Endothelial cell of umbilical vein (primary cell): ENCODE measurements around the gene NACA. TPM values are rescaled to one million over a fixed set of nuclear protein-coding genes. Genes with fewer than 3 reads are reported as not detected.

Source experiments
- BruUV-seq: library from RNA; stranded (reverse); fragments of 400-500 nt; replicated peaks from 2 replicates; lab custom pipeline; 2021; lab: Mats Ljungman, UMichigan
- CTCF ChIA-PET: fragments of 300-600, 350-600 bp; sonication (Branson Sonifier 250); formaldehyde crosslinking; loops from one replicate; lab custom pipeline; 2021; ENCODE audit warnings: antibody characterized with exemption, inconsistent platforms; lab: Charles Lee
- POLR2A ChIA-PET: fragments of 300-600, 350-600 bp; sonication (Branson Sonifier 250); formaldehyde crosslinking; loops from one replicate; lab custom pipeline; 2021; ENCODE audit warnings: antibody characterized with exemption, inconsistent platforms; lab: Charles Lee
- DNase-seq: peaks from one replicate; pipeline ENCODE4 v3.0.0-alpha.2; 2011; ENCODE audit warnings: low read depth, low spot score
- FAIRE-seq: peaks from 2 replicates; lab custom pipeline; 2011; peaks lifted over from hg19 to GRCh38; lab: Jason Lieb, UNC
- H2AFZ ChIP-seq: 2 replicates; pipeline ENCODE4 v1.6.0; 2012; ENCODE audit warnings: low read depth, low read length, control low read depth, inconsistent platforms
- H3K27ac ChIP-seq: 2 replicates; pipeline ENCODE4 v1.5.1; 2011; ENCODE audit warnings: low read depth, mild to moderate bottlenecking, control low read depth, low read length, moderate library complexity; ENCODE audit not compliant: insufficient read depth
- H3K27me3 ChIP-seq, 2 experiments: 2 replicates each; pipeline versions ENCODE4 v1.6.0 to v1.6.1; 2011; ENCODE audit warnings: low read length in 2 of 2, mixed read lengths in 1 of 2; ENCODE audit not compliant: control insufficient read depth in 2 of 2, insufficient read depth in 2 of 2
- H3K36me3 ChIP-seq, 2 experiments: 2 replicates in 1 of 2; 3 replicates in 1 of 2; pipeline ENCODE4 v1.5.1; 2011; ENCODE audit warnings: low read length in 2 of 2, mild to moderate bottlenecking in 1 of 2, moderate library complexity in 1 of 2; ENCODE audit not compliant: control insufficient read depth in 2 of 2, insufficient read depth in 2 of 2; ENCODE audit errors: extremely low read depth in 1 of 2
- H3K4me1 ChIP-seq: 3 replicates; pipeline ENCODE4 v1.5.1; 2011; ENCODE audit warnings: mild to moderate bottlenecking, low read length; ENCODE audit not compliant: control insufficient read depth, insufficient read depth; ENCODE audit errors: extremely low read depth
- H3K4me2 ChIP-seq: 2 replicates; pipeline ENCODE4 v1.6.1; 2011; ENCODE audit warnings: low read length, control low read depth, mixed read lengths; ENCODE audit not compliant: insufficient read depth
- H3K4me3 ChIP-seq, 3 experiments: fragments of 200-600 bp in 1 of 3; sonication (generic), shearing (Covaris generic) in 1 of 3; replicated peaks in 1 of 3; 2 replicates each; pipeline ENCODE4 v1.5.1; 2011 to 2016; ENCODE audit warnings: control low read depth in 3 of 3, low read length in 3 of 3, mild to moderate bottlenecking in 2 of 3, inconsistent platforms in 1 of 3, low read depth in 1 of 3, moderate library complexity in 1 of 3; ENCODE audit not compliant: insufficient read depth in 1 of 3
- H3K79me2 ChIP-seq: 2 replicates; pipeline ENCODE4 v1.6.0; 2012; ENCODE audit warnings: low read length, inconsistent platforms; ENCODE audit not compliant: control insufficient read depth, insufficient read depth
- H3K9ac ChIP-seq: replicated peaks from 2 replicates; pipeline ENCODE3; 2011; ENCODE audit warnings: low read length, control low read depth; ENCODE audit not compliant: insufficient read depth; ENCODE audit errors: extremely low read depth
- H3K9me1 ChIP-seq: replicated peaks from 3 replicates; pipeline ENCODE4 v1.6.0; 2011; ENCODE audit warnings: mild to moderate bottlenecking, low read length; ENCODE audit not compliant: control insufficient read depth, insufficient read depth; ENCODE audit errors: extremely low read depth
- H3K9me3 ChIP-seq: replicated peaks from 2 replicates; pipeline ENCODE4 v1.5.1; 2012; ENCODE audit warnings: low read length, inconsistent platforms; ENCODE audit not compliant: control insufficient read depth, insufficient read depth
- H4K20me1 ChIP-seq: replicated peaks from 2 replicates; pipeline ENCODE3; 2011; ENCODE audit warnings: mild to moderate bottlenecking, low read length; ENCODE audit not compliant: control insufficient read depth, insufficient read depth; ENCODE audit errors: extremely low read depth
- EZH2 ChIP-seq: IDR thresholded peaks from 2 replicates; pipeline ENCODE4 v1.6.1; 2012; ENCODE audit warnings: borderline replicate concordance, low read depth, mild to moderate bottlenecking, moderate library complexity, low read length, inconsistent platforms; ENCODE audit not compliant: severe bottlenecking
- GATA2 ChIP-seq: IDR thresholded peaks from 2 replicates; pipeline ENCODE4 v1.7.0; 2011; ENCODE audit warnings: low read depth, mild to moderate bottlenecking, moderate library complexity, mixed read lengths, low read length; ENCODE audit not compliant: insufficient read length, insufficient read depth
- JUN ChIP-seq: IDR thresholded peaks from 2 replicates; pipeline ENCODE4 v1.6.1; 2011; ENCODE audit warnings: borderline replicate concordance, low read depth; ENCODE audit not compliant: insufficient read length, insufficient read depth
- MYC ChIP-seq: IDR thresholded peaks from one replicate; pipeline ENCODE4 v1.6.1; 2011; ENCODE audit warnings: mild to moderate bottlenecking, low read depth, low read length
- POLR2A ChIP-seq: IDR thresholded peaks from 2 replicates; pipeline ENCODE4 v1.6.1; 2012; ENCODE audit warnings: low read depth, mild to moderate bottlenecking, control low read depth, low read length
- POLR2AphosphoS5 ChIP-seq: IDR thresholded peaks from 2 replicates; pipeline ENCODE4 v1.6.1; 2012; ENCODE audit warnings: low read depth, mild to moderate bottlenecking, control low read depth, low read length, moderate library complexity; ENCODE audit not compliant: insufficient read depth
- dilution Hi-C: fragments of 300-500 bp; cut with MboI; formaldehyde crosslinking; loops from one replicate; pipeline ENCODE4 v1.15.0; 2019; ENCODE audit warnings: low sequenced_read_pairs; ENCODE audit not compliant: extremely low pct_ligation_motif_present
- intact Hi-C: fragments of 100-400 bp; cut with micrococcal nuclease; formaldehyde crosslinking; loops from one replicate; pipeline ENCODE4 v1.10.0; 2022
- polyA plus RNA-seq, 4 experiments: library from polyadenylated mRNA; depleted of rRNA in 3 of 4; stranded (reverse) in 3 of 4; unstranded in 1 of 4; fragments of >200 nt; gene quantifications; 2 replicates each; pipeline versions ENCODE4 v1.2.1 to v1.2.3, GENCODE V29; 2011 to 2012; ENCODE audit warnings: missing spikeins in 1 of 4
- total RNA-seq: library from RNA; stranded (reverse); gene quantifications from 2 replicates; pipeline ENCODE4 v1.2.3, GENCODE V29; 2021

NACA gene
- total and polyA plus RNA-seq, 2 donors (not counting 3 experiments of a cell fraction or from before 2014, with no cell fraction given): 260 to 892 TPM

- dilution Hi-C loops: no loop called here
- no peaks in the 10 kb centered on the region for H3K9me1 ChIP-seq
- no peak overlapping the region for H3K4me3 ChIP-seq
- H2AFZ ChIP-seq: no peak overlapping the region
- no peak for DNase-seq
- H3K9ac ChIP-seq: no peak overlapping the region
- no peak for TF ChIP-seq JUN
- TF ChIP-seq POLR2AphosphoS5: no peak
- TF ChIP-seq MYC: no peak
- no peak for TF ChIP-seq GATA2
- no peak for TF ChIP-seq EZH2
- no peak for TF ChIP-seq POLR2A
- no peaks in the 10 kb centered on the region for H3K79me2 ChIP-seq
- no TSS peak for BruUV-seq
- H4K20me1 ChIP-seq: no peaks in the 10 kb centered on the region
- CTCF ChIA-PET: no interaction called here
- H3K27ac ChIP-seq: no peak overlapping the region
- H3K9me3 ChIP-seq: no peaks in the 10 kb centered on the region
- FAIRE-seq: no peak
- no peaks in the 10 kb centered on the region for H3K36me3 ChIP-seq
- peaks cover 0 to 4% of the 10 kb centered on the region in 2 experiments for H3K27me3 ChIP-seq
- POLR2A ChIA-PET: no interaction called here
- intact Hi-C loops: no loop called here
- no peaks in the 10 kb centered on the region for H3K4me1 ChIP-seq
- no peak overlapping the region for H3K4me2 ChIP-seq
These were observed 48.0 kb upstream of the NACA start for GRCh38 chr12:56773113-56773512.

GRCh38 chr12:56772625-56773024, 47.5 kb upstream of the NACA start:
- H3K4me3 ChIP-seq: no peak overlapping the region
- FAIRE-seq: no peak
- H3K27ac ChIP-seq: no peak overlapping the region
- H3K27me3 ChIP-seq: peaks cover 0 to 4% of the 10 kb centered on the region in 2 experiments
- BruUV-seq: no TSS peak
- no peaks in the 10 kb centered on the region for H3K4me1 ChIP-seq
- H4K20me1 ChIP-seq: no peaks in the 10 kb centered on the region
- H3K36me3 ChIP-seq: no peaks in the 10 kb centered on the region
- dilution Hi-C loops: no loop called here
- H3K9ac ChIP-seq: no peak overlapping the region
- no peaks in the 10 kb centered on the region for H3K9me1 ChIP-seq
- no peak overlapping the region for H2AFZ ChIP-seq
- POLR2A ChIA-PET: no interaction called here
- no peaks in the 10 kb centered on the region for H3K79me2 ChIP-seq
- H3K9me3 ChIP-seq: no peaks in the 10 kb centered on the region
- CTCF ChIA-PET: interaction anchor here (0.7 kb wide), 1 partner anchor 150 kb away, joined by 3 read pairs; no protein-coding TSS in a partner anchor
- DNase-seq: no peak
- H3K4me2 ChIP-seq: no peak overlapping the region
- no peak for TF ChIP-seq GATA2
- no peak for TF ChIP-seq EZH2
- no peak for TF ChIP-seq MYC
- intact Hi-C loops: no loop called here
